Central memory CD4-positive, alpha-beta T cell (primary cell): ENCODE measurements around the gene VAV2.

Source experiments
- DNase-seq: peaks from one replicate; pipeline ENCODE4 v3.0.0; 2022

VAV2 gene

GRCh38 chr9:133715295-133715865 lies 276.7 kb downstream of the VAV2 start:
- no peak for DNase-seq

GRCh38 chr9:133714606-133715294 lies 277.4 kb downstream of the VAV2 start:
- DNase-seq, result no peak

GRCh38 chr9:133713960-133714495 lies 278.1 kb downstream of the VAV2 start:
- DNase-seq, result no peak

GRCh38 chr9:133713150-133713959 lies 278.8 kb downstream of the VAV2 start:
- DNase-seq, result no peak

GRCh38 chr9:133712221-133713100 lies 279.7 kb downstream of the VAV2 start:
- no peak for DNase-seq
